Astrocyte (in vitro differentiated cells and primary cell): Measurements from ENCODE around the gene CSNK1G3.
"Not testable (repeated sequence)": the region's sequence is repeated elsewhere in the genome, so short reads cannot be mapped to it uniquely, and the experiment has no call there.

Source experiments
- EZH2 ChIP-seq: IDR thresholded peaks from 2 replicates; pipeline ENCODE4 v1.6.1; 2012; ENCODE audit warnings: mild to moderate bottlenecking, low read length, inconsistent platforms; ENCODE audit not compliant: insufficient read depth
- TF ChIP-seq, protein P1 (sequence below): IDR thresholded peaks from 2 replicates; pipeline ENCODE4 v1.5.1; 2011; ENCODE audit warnings: low read depth, mild to moderate bottlenecking, inconsistent platforms, low read length, moderate library complexity; ENCODE audit not compliant: insufficient read depth

DNA sequence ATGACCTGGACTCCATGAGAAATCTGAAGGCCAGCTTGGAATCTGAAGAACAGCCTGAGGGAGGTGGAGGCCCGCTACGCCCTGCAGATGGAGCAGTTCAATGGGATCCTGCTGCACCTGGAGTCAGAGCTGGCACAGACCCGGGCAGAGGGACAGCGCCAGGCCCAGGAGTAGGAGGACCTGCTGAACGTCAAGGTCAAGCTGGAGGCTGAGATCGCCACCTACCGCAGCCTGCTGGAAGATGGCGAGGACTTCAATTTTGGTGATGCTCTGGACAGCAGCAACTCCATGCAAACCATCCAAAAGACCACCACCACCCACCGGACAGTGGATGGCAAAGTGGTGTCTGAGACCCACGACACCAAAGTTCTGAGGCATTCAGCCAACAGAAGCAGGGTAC, 125.1 kb downstream of the CSNK1G3 start:
- TF ChIP-seq, protein P1, sequence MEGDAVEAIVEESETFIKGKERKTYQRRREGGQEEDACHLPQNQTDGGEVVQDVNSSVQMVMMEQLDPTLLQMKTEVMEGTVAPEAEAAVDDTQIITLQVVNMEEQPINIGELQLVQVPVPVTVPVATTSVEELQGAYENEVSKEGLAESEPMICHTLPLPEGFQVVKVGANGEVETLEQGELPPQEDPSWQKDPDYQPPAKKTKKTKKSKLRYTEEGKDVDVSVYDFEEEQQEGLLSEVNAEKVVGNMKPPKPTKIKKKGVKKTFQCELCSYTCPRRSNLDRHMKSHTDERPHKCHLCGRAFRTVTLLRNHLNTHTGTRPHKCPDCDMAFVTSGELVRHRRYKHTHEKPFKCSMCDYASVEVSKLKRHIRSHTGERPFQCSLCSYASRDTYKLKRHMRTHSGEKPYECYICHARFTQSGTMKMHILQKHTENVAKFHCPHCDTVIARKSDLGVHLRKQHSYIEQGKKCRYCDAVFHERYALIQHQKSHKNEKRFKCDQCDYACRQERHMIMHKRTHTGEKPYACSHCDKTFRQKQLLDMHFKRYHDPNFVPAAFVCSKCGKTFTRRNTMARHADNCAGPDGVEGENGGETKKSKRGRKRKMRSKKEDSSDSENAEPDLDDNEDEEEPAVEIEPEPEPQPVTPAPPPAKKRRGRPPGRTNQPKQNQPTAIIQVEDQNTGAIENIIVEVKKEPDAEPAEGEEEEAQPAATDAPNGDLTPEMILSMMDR: not testable (repeated sequence)
- not testable (repeated sequence) for TF ChIP-seq EZH2
